Activated CD4-positive, alpha-beta T cell treated with anti-CD3 and anti-CD28 coated beads, Interleukin-2, amount 50 U/mL, for 16 hours (primary cell): ENCODE results near the gene GFY.

ENCODE experiments used
- DNase-seq: peaks from one replicate; pipeline ENCODE4 v3.0.0-alpha.2; 2020

Gene GFY

GRCh38 chr19:49408816-49409440 is 16.3 kb upstream of the GFY start:
- no peak for DNase-seq

- peak; percentile 34 for DNase-seq
Observed at GRCh38 chr19:49409441-49410029, 15.7 kb upstream of the GFY start.

- DNase-seq: no peak
Observed at GRCh38 chr19:49411681-49412326, 13.4 kb upstream of the GFY start.

- no peak for DNase-seq
Observed at GRCh38 chr19:49413348-49413747, 11.8 kb upstream of the GFY start.

- DNase-seq: no peak
Observed at GRCh38 chr19:49414256-49414655, 10.9 kb upstream of the GFY start.

- no peak for DNase-seq
Observed at GRCh38 chr19:49415102-49415809, 9.9 kb upstream of the GFY start.

- no peak for DNase-seq
Observed at GRCh38 chr19:49415810-49416200, 9.4 kb upstream of the GFY start.

- no peak for DNase-seq
Observed at GRCh38 chr19:49417088-49417487, 8.1 kb upstream of the GFY start.

- DNase-seq: no peak
Observed at GRCh38 chr19:49418511-49418910, 6.7 kb upstream of the GFY start.

- no peak for DNase-seq
Observed at GRCh38 chr19:49419173-49419572, 6.0 kb upstream of the GFY start.

GRCh38 chr19:49420227-49420626 is 5.0 kb upstream of the GFY start:
- DNase-seq: no peak

GRCh38 chr19:49421039-49421877 is 3.9 kb upstream of the GFY start:
- peak; percentile 41 for DNase-seq

GRCh38 chr19:49421878-49422202 is 3.3 kb upstream of the GFY start:
- DNase-seq: no peak

GRCh38 chr19:49422407-49423070 is 2.6 kb upstream of the GFY start:
- peak; percentile 50 for DNase-seq

GRCh38 chr19:49423071-49423984 is 1.9 kb upstream of the GFY start, which contains the start of gene PTH2:
Gene PTH2 (minus strand): TSS chr19:49423441. CDS start chr19:49423339, 102 bp downstream.
- no peak for DNase-seq

GRCh38 chr19:49423985-49424303 is 1.2 kb upstream of the GFY start:
- DNase-seq: peak; percentile 16

- DNase-seq: no peak
Observed at GRCh38 chr19:49425922-49426592, 869 bp downstream of the GFY start.

GRCh38 chr19:49427339-49427738 is 2.2 kb downstream of the GFY start:
- no peak for DNase-seq

- DNase-seq: no peak
Observed at GRCh38 chr19:49427855-49428546, 2.8 kb downstream of the GFY start.
